ENCODE results near the gene KCNK10.

The KCNK10 gene

DNA sequence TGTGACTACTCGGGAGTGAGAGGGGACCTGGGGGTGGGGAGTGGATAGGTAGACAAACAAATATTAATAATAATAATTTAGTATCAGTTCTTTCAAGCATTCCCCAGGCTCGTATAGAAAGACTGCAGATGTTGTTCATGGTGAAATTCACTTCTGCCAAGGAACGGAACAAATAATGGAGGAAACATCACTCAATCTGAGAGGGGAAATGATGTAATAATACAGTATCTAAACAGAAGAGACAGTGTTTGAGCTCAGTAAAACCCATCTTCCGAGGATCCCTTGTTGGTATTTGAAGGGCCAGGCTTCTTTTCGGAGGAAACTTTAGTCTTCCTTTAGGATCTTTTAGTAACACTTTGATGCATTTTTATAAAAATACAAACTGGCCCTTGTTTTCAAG lies 114.2 kb downstream of the KCNK10 start:
- H3K9ac ChIP-seq (ENCODE audit: low read depth, low read length): no peak overlapping the region

DNA sequence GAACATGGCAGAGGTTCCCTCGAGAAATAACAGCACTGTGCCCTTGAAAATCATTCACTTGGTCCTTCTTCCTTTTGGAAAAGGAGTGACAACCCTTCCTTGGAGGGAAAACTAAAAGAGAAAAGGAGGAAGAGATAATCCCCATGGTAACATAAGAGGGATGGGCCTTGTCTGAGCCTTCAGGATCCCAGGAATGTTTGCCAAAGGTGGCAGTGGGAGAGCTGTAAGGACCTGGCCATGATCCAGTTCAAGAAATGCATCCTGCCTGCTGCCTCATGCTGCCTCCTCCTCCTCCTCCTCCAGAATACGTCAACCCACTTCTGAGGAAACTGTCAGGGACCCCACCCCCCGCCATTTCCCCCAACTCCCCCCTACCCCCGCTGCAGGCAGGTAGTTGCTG lies 118.8 kb downstream of the KCNK10 start:
- Histone ChIP-seq H3K4me3 (ENCODE audit: low read depth, low read length) (no peak overlapping the region), H3K27me3 (ENCODE audit: control insufficient read depth, insufficient read depth, low read length) (no peaks in the 10 kb centered on the region), H3K4me1 (ENCODE audit: control insufficient read depth, insufficient read depth, low read length) (no peaks in the 10 kb centered on the region), H3K36me3 (ENCODE audit: control insufficient read depth, insufficient read depth, low read length) (no peaks in the 10 kb centered on the region), H3K9ac (ENCODE audit: low read depth, low read length) (no peak overlapping the region), H3K9me3 (ENCODE audit: control insufficient read depth, insufficient read depth, low read length) (no peaks in the 10 kb centered on the region)

More for the DNA sequence above, 114.2 kb downstream of the KCNK10 start:
- Histone ChIP-seq H3K4me1 (ENCODE audit: control insufficient read depth, insufficient read depth, low read length) (no peaks in the 10 kb centered on the region), H3K36me3 (ENCODE audit: control insufficient read depth, insufficient read depth, low read length) (no peaks in the 10 kb centered on the region), H3K27me3 (ENCODE audit: control insufficient read depth, insufficient read depth, low read length) (no peaks in the 10 kb centered on the region), H3K9me3 (ENCODE audit: control insufficient read depth, insufficient read depth, low read length) (no peaks in the 10 kb centered on the region), H3K4me3 (ENCODE audit: low read depth, low read length) (no peak overlapping the region)

DNA sequence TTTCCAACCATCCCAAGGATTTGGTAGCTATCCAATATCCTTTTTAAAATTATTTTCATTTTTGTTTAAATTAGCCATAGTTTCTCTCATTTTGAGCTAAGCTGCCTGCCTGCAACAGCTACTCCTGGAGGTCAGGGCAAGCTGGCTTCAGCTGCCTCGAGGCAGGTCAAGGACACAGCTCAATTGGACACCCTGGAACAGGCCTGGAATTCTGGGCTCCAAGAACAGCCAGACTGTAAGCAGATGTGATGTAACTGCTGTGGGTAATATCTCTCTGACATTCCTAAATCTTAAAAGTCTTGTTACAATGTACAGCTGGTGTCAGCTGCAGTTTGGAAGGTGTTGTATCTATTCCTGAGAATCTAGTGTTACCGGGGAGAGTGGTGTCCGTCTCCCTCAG lies 119.8 kb downstream of the KCNK10 start:
- Histone ChIP-seq H3K4me3 (ENCODE audit: low read depth, low read length) (no peak overlapping the region), H3K27me3 (ENCODE audit: control insufficient read depth, insufficient read depth, low read length) (no peaks in the 10 kb centered on the region), H3K4me1 (ENCODE audit: control insufficient read depth, insufficient read depth, low read length) (no peaks in the 10 kb centered on the region), H3K36me3 (ENCODE audit: control insufficient read depth, insufficient read depth, low read length) (no peaks in the 10 kb centered on the region), H3K9me3 (ENCODE audit: control insufficient read depth, insufficient read depth, low read length) (no peaks in the 10 kb centered on the region), H3K9ac (ENCODE audit: low read depth, low read length) (no peak overlapping the region)

DNA sequence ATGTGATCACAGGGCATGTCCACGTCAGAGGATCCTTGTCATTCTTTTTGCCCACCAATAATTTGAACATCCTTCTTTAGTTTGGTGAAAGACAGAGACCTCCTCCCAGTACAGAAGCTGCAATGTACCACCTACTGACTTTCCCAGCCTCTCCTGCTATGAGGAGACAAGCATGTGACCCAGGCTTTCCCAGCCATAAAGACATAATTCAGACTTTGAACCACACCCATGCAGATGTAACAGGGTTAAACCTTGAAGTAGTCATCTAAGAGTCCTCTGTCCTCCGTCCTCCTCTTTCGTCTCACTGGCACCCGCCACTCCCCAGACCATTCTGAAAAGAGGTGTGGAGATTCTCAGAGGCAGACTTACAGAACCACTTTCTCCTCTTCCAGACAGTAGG lies 120.8 kb downstream of the KCNK10 start:
- no peaks in the 10 kb centered on the region for H3K9me3 ChIP-seq (ENCODE audit: control insufficient read depth, insufficient read depth, low read length)
- no peaks in the 10 kb centered on the region for H3K27me3 ChIP-seq (ENCODE audit: control insufficient read depth, insufficient read depth, low read length)
- no peaks in the 10 kb centered on the region for H3K36me3 ChIP-seq (ENCODE audit: control insufficient read depth, insufficient read depth, low read length)
- H3K4me1 ChIP-seq (ENCODE audit: control insufficient read depth, insufficient read depth, low read length): no peaks in the 10 kb centered on the region
- H3K9ac ChIP-seq (ENCODE audit: low read depth, low read length): no peak overlapping the region
- H3K4me3 ChIP-seq (ENCODE audit: low read depth, low read length): no peak overlapping the region

DNA sequence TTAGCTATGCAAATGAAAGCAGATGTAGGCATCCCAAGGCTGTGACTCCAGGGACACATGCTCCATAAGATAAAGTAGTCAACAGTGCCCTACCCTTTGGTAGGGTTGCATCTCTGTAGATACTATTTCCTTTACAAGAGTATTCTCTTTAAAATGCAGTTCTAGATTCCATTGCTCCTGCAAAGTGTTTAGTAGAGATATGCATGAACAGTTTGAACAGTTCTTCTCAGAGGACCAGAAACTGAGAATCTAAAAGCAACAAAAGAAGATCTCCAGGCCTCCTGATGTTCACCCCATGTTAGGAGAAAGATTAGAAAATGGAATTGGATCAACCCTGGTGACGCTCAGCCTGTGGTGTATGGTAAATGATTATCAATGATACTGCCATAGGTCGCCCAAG lies 121.2 kb downstream of the KCNK10 start:
- H3K9ac ChIP-seq (ENCODE audit: low read depth, low read length): no peak overlapping the region
- H3K36me3 ChIP-seq (ENCODE audit: control insufficient read depth, insufficient read depth, low read length): no peaks in the 10 kb centered on the region
- no peaks in the 10 kb centered on the region for H3K27me3 ChIP-seq (ENCODE audit: control insufficient read depth, insufficient read depth, low read length)
- no peaks in the 10 kb centered on the region for H3K4me1 ChIP-seq (ENCODE audit: control insufficient read depth, insufficient read depth, low read length)
- H3K9me3 ChIP-seq (ENCODE audit: control insufficient read depth, insufficient read depth, low read length): no peaks in the 10 kb centered on the region
- no peak overlapping the region for H3K4me3 ChIP-seq (ENCODE audit: low read depth, low read length)

DNA sequence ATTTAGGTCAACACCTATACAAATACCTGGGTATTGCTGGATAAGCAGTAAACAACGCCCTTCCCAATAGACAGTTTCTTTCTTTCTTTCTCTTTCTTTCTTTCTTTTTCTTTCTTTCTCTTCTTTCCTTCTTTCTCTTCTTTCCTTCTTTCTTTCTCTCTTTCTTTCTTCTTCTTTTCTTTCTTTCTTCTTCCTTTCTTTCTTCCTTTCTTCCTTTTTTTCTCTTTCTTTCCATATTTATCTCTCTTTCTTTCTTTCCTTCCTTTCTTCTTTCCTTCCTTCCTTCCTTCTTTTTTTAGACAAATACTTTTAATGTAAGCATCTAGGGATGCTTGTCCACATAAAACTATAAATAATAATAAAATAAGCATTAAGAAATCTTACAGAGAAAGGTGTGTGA lies 123.2 kb downstream of the KCNK10 start:
- no peaks in the 10 kb centered on the region for H3K36me3 ChIP-seq (ENCODE audit: control insufficient read depth, insufficient read depth, low read length)
- H3K4me3 ChIP-seq (ENCODE audit: low read depth, low read length): no peak overlapping the region
- H3K4me1 ChIP-seq (ENCODE audit: control insufficient read depth, insufficient read depth, low read length): no peaks in the 10 kb centered on the region
- H3K9me3 ChIP-seq (ENCODE audit: control insufficient read depth, insufficient read depth, low read length): no peaks in the 10 kb centered on the region
- no peaks in the 10 kb centered on the region for H3K27me3 ChIP-seq (ENCODE audit: control insufficient read depth, insufficient read depth, low read length)
- H3K9ac ChIP-seq (ENCODE audit: low read depth, low read length): no peak overlapping the region

DNA sequence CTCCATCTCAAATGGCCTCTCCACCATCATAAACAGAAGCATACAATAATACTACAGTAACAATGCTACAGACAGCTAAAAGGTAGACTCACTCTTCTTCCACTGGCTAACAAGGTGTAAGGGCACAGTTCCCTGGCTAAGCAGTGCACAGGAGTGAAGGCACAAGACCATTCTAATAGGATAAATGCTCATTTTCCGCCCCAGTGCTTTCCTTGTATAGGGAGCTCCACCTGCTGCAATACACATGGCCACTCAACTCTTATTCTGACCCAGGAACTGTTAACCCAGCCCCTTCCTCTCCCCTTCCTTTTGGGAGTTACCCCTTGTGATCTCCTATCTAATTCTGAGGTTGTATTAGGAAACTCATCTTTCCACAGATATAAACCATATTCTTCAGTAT lies 124.6 kb downstream of the KCNK10 start:
- Histone ChIP-seq H3K9ac (ENCODE audit: low read depth, low read length) (no peak overlapping the region), H3K4me1 (ENCODE audit: control insufficient read depth, insufficient read depth, low read length) (no peaks in the 10 kb centered on the region), H3K27me3 (ENCODE audit: control insufficient read depth, insufficient read depth, low read length) (no peaks in the 10 kb centered on the region), H3K9me3 (ENCODE audit: control insufficient read depth, insufficient read depth, low read length) (no peaks in the 10 kb centered on the region), H3K36me3 (ENCODE audit: control insufficient read depth, insufficient read depth, low read length) (no peaks in the 10 kb centered on the region), H3K4me3 (ENCODE audit: low read depth, low read length) (no peak overlapping the region)

DNA sequence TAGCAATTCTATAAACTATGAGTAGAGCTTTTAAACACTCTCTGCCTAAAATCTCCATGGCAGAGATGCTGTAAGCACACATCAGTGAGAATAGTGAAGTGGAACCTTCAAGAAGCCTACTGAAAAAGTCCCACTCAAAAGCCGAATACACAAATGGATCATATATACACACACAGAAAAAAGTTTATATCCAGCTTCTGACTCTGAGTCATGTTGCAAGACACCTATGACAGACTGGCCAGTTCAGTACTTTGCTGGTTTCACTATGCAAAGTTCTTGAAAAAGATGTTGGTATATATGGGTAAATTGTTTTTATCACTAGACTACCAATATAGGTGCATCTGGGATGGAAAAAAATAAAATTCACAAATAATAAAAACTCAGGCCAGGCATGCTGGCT lies 126.1 kb downstream of the KCNK10 start:
- Histone ChIP-seq H3K9me3 (ENCODE audit: control insufficient read depth, insufficient read depth, low read length) (no peaks in the 10 kb centered on the region), H3K9ac (ENCODE audit: low read depth, low read length) (no peak overlapping the region), H3K4me1 (ENCODE audit: control insufficient read depth, insufficient read depth, low read length) (no peaks in the 10 kb centered on the region), H3K36me3 (ENCODE audit: control insufficient read depth, insufficient read depth, low read length) (no peaks in the 10 kb centered on the region), H3K27me3 (ENCODE audit: control insufficient read depth, insufficient read depth, low read length) (no peaks in the 10 kb centered on the region), H3K4me3 (ENCODE audit: low read depth, low read length) (no peak overlapping the region)

DNA sequence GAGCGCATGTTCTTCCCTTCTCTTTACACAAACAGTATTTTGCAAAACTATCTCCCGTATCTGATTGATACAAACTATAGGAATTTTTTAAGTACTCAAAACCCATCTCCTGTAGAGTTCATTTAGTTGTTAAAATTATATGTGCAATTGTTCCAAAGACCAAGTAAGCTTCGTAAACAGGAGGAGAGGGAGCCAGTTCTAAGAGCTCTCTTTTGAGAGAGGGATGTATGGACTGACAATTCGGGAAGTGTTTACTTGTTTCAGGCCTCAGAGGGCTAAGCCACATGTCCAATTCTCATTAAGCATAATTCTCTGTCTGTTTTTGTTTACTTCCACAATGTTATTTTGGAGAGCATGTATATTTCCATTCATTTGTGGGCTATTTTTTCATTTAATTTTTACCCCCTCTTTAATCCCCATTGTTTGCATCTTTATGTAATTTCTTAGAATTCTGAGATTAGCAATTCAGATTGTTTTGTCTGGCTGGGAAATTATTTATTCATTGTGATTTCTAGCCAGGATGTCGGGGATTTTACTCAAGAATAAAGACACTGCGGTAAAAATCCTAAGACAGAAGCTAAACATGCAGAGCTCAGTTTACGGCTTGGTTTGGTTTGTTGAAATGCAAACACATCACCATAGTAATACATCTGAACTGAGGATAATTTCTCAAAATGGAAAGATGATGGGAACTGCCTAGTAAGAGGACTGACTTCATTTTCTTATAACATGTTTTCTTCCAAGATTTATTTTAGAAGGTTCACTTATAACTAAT lies 126.8 kb downstream of the KCNK10 start:
- no peak overlapping the region for H3K9ac ChIP-seq (ENCODE audit: low read depth, low read length)
- H3K9me3 ChIP-seq (ENCODE audit: control insufficient read depth, insufficient read depth, low read length): no peaks in the 10 kb centered on the region
- H3K4me1 ChIP-seq (ENCODE audit: control insufficient read depth, insufficient read depth, low read length): no peaks in the 10 kb centered on the region
- H3K27me3 ChIP-seq (ENCODE audit: control insufficient read depth, insufficient read depth, low read length): no peaks in the 10 kb centered on the region
- no peaks in the 10 kb centered on the region for H3K36me3 ChIP-seq (ENCODE audit: control insufficient read depth, insufficient read depth, low read length)
- no peak overlapping the region for H3K4me3 ChIP-seq (ENCODE audit: low read depth, low read length)

DNA sequence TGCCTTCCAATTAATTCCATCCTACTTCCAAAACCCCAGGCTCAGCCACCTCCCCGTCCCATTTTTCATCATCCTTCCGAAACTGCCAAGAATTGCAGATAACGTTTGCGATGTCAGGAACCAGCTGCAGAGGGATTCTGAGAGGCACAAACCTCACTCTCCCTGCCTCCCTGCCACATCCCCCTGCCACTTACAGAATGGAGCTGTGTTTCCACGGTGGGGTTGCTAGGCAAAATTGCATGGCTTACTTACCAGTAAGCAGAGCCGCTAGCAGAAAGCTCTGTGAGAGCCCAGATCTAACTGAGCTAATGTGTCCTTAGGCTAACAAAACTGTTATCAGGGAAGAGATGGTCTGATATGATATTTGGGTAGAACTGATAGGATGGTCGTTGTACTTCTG lies 127.4 kb downstream of the KCNK10 start:
- H3K4me1 ChIP-seq (ENCODE audit: control insufficient read depth, insufficient read depth, low read length): no peaks in the 10 kb centered on the region
- no peak overlapping the region for H3K9ac ChIP-seq (ENCODE audit: low read depth, low read length)
- no peaks in the 10 kb centered on the region for H3K36me3 ChIP-seq (ENCODE audit: control insufficient read depth, insufficient read depth, low read length)
- H3K4me3 ChIP-seq (ENCODE audit: low read depth, low read length): no peak overlapping the region
- H3K9me3 ChIP-seq (ENCODE audit: control insufficient read depth, insufficient read depth, low read length): no peaks in the 10 kb centered on the region
- H3K27me3 ChIP-seq (ENCODE audit: control insufficient read depth, insufficient read depth, low read length): no peaks in the 10 kb centered on the region

DNA sequence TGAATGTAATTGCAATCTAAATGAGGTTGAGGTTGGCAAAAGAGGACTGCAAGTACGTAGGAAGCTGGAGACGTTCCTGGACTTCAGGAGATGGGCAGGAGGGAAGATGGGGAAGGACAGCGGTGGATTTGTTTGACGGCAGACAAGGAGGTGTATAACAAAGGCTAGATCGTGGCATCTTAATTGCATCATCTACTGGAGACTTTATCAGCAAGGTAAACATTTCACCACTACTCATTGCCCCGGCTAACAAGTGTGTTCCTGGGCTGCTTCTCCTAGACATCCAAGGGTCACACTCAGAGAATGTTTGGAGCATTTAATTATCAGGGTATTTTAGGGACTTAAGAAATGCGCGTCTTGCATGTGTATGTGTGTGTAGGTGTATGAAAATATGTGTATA lies 128.5 kb downstream of the KCNK10 start:
- peaks cover under 1% of the 10 kb centered on the region for H3K4me1 ChIP-seq (ENCODE audit: control insufficient read depth, insufficient read depth, low read length)
- no peak overlapping the region for H3K4me3 ChIP-seq (ENCODE audit: low read depth, low read length)
- H3K9me3 ChIP-seq (ENCODE audit: control insufficient read depth, insufficient read depth, low read length): no peaks in the 10 kb centered on the region
- H3K36me3 ChIP-seq (ENCODE audit: control insufficient read depth, insufficient read depth, low read length): no peaks in the 10 kb centered on the region
- no peak overlapping the region for H3K9ac ChIP-seq (ENCODE audit: low read depth, low read length)
- H3K27me3 ChIP-seq (ENCODE audit: control insufficient read depth, insufficient read depth, low read length): no peaks in the 10 kb centered on the region

DNA sequence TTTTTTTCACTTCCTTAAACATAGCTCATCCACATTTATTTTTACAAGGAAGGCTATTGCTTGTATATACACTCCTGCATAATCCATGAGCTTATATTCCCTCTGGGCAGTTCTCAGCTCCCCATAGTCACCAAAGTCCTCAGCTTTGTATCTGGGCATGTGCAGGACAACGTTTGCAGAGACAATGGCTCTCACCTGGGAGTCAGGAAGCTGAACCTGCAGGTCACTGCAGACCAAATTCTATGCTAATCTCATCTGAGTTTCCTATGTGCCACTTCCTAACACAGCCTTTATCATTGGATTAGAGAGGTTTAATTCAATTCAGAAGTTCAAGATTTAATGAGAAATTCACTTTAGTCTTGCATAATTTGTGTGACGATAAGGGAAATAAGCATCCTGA lies 131.5 kb downstream of the KCNK10 start:
- Histone ChIP-seq H3K36me3 (ENCODE audit: control insufficient read depth, insufficient read depth, low read length) (no peaks in the 10 kb centered on the region), H3K9me3 (ENCODE audit: control insufficient read depth, insufficient read depth, low read length) (no peaks in the 10 kb centered on the region), H3K4me1 (ENCODE audit: control insufficient read depth, insufficient read depth, low read length) (peaks cover 9% of the 10 kb centered on the region), H3K4me3 (ENCODE audit: low read depth, low read length) (no peak overlapping the region), H3K27me3 (ENCODE audit: control insufficient read depth, insufficient read depth, low read length) (no peaks in the 10 kb centered on the region), H3K9ac (ENCODE audit: low read depth, low read length) (no peak overlapping the region)
